Measurements from ENCODE around the gene JAG1. TPM values are rescaled to one million over a fixed set of nuclear protein-coding genes. Genes with fewer than 3 reads are reported as not detected.
A peak's percentile ranks its signal among the peaks of the same experiment; 100 is the strongest.

JAG1 gene
- total RNA-seq, 4 donors from 2014 or later, result 34.3 to 81.9 (median 45.7) TPM

DNA sequence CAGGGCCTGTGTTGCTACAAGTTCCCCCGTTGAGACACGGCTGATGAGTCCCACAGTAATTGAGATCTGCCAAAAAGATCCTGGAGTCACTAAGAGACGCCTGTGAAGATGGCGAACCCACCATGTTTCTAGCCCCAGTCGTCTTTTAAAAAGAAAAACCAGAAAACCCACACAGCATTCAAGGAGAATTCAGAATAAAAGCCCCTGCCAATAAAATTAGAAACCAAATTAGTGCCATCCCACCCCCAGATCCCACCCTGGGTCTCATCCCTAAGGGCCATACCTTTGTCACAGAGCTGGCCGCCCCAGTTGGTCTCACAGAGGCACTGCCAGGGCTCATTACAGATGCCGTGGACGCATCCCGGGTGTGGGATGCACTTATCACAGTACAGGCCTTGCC lies 21.6 kb downstream of the JAG1 start:
- Histone ChIP-seq H3K27me3 (no peaks in the 10 kb centered on the region), H3K4me1 (peaks cover 0 to 61% (median 19%) of the 10 kb centered on the region in 3 donors), H3K36me3 (peaks cover 0 to 77% of the 10 kb centered on the region in 2 donors), H3K27ac (peak overlapping the region in 3 of 4 donors; percentile 21 to 75 (median 53)), H3K9me3 (no peaks in the 10 kb centered on the region), H3K4me3 (no peak overlapping the region)
- ATAC-seq, result no peak
- TF ChIP-seq, protein P1, sequence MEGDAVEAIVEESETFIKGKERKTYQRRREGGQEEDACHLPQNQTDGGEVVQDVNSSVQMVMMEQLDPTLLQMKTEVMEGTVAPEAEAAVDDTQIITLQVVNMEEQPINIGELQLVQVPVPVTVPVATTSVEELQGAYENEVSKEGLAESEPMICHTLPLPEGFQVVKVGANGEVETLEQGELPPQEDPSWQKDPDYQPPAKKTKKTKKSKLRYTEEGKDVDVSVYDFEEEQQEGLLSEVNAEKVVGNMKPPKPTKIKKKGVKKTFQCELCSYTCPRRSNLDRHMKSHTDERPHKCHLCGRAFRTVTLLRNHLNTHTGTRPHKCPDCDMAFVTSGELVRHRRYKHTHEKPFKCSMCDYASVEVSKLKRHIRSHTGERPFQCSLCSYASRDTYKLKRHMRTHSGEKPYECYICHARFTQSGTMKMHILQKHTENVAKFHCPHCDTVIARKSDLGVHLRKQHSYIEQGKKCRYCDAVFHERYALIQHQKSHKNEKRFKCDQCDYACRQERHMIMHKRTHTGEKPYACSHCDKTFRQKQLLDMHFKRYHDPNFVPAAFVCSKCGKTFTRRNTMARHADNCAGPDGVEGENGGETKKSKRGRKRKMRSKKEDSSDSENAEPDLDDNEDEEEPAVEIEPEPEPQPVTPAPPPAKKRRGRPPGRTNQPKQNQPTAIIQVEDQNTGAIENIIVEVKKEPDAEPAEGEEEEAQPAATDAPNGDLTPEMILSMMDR (IDR thresholded peaks at IDR 0.05), result no peak
- TF ChIP-seq POLR2AphosphoS5 (IDR thresholded peaks at IDR 0.05) (no peak), POLR2A (IDR thresholded peaks at IDR 0.05) (no peak), EP300 (IDR thresholded peaks at IDR 0.05) (no peak)
- WGBS, 2 donors (ENCODE audit: low coverage in 1 of 2), result 58 to 82% methylated on average over 5 of the region's 9 CpGs

DNA sequence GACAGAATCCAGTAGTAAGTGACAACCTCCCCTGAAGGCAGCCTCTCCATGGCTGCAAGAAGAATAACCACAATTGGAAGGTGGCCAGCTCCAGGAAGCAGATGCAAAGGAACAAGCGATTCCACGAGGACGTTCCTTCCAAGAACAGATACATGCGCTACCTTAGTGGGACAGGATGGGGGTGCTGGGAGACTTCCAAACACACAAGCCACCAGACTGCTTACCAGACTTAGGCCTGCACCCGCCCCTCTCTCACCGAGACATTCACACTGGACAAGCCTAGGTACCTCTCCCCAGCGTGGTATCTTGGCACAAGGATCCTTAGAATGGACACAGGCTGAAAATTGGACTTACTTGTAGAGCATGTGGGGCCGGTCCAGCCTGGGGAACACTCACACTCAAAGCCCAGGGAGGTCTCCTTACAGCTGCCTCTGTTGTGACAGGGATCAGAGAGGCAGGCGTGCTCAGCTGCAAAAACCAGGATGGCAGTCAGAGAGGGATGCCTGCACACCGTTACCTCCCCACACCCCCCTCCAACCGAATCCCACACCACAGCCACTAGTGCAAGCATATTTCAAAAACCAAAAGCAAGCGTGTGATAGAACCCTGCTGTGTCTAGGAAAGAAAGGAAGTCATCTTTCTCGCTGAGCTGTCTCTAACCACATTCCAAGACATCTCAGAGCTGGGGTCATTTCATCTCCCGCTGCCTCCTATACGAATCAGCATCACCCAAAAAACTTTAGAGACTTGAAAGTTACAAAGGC lies 22.4 kb downstream of the JAG1 start:
- ATAC-seq, result peak; percentile 13

DNA sequence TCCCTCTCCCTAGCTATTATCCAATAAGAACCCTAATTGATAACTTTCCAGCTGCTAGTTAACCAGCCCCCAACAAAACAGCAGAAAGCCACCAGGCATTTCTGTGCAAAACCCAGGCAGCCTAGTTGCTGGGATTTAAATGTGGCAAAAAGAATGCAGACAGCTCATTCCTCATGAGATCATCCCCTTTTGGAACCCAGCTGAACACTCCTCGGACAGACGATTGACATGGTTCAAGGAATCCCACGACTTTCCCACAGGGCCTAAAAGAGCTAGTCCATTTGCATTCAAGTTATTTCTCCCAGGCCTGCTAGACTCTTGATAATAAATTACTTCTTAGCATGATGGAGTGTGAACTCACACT lies 24.0 kb downstream of the JAG1 start:
- Histone ChIP-seq H3K4me1 (peaks cover 0 to 48% (median 12%) of the 10 kb centered on the region in 3 donors), H3K27ac (peak overlapping the region in 1 of 4 donors; percentile 54), H3K27me3 (no peaks in the 10 kb centered on the region), H3K9me3 (no peaks in the 10 kb centered on the region), H3K36me3 (peaks cover 0 to 78% of the 10 kb centered on the region in 2 donors), H3K4me3 (no peak overlapping the region)
- ATAC-seq, result no peak
- TF ChIP-seq EP300 (IDR thresholded peaks at IDR 0.05), result no peak
- TF ChIP-seq, protein P1 (IDR thresholded peaks at IDR 0.05), result no peak
- TF ChIP-seq POLR2AphosphoS5 (IDR thresholded peaks at IDR 0.05), result no peak
- TF ChIP-seq POLR2A (IDR thresholded peaks at IDR 0.05), result no peak
- WGBS, 2 donors (ENCODE audit: low coverage in 1 of 2), result 52 to 71% methylated on average over 3 of the region's 3 CpGs

More for the DNA sequence above, 22.4 kb downstream of the JAG1 start:
- WGBS, 2 donors (ENCODE audit: low coverage in 1 of 2), result 63 to 67% methylated on average over 5 to 9 of the region's 15 CpGs
- peak overlapping the region in 3 of 4 donors; percentile 21 to 75 (median 53) for H3K27ac ChIP-seq
- no peaks in the 10 kb centered on the region for H3K27me3 ChIP-seq
- TF ChIP-seq, protein P1 (IDR thresholded peaks at IDR 0.05), result no peak
- no peak for TF ChIP-seq EP300 (IDR thresholded peaks at IDR 0.05)
- TF ChIP-seq POLR2AphosphoS5 (IDR thresholded peaks at IDR 0.05), result no peak
- TF ChIP-seq POLR2A (IDR thresholded peaks at IDR 0.05), result no peak
- no peak overlapping the region for H3K4me3 ChIP-seq
- peaks cover 0 to 77% of the 10 kb centered on the region in 2 donors for H3K36me3 ChIP-seq
- no peaks in the 10 kb centered on the region for H3K9me3 ChIP-seq
- H3K4me1 ChIP-seq, result peaks cover 0 to 59% (median 19%) of the 10 kb centered on the region in 3 donors

DNA sequence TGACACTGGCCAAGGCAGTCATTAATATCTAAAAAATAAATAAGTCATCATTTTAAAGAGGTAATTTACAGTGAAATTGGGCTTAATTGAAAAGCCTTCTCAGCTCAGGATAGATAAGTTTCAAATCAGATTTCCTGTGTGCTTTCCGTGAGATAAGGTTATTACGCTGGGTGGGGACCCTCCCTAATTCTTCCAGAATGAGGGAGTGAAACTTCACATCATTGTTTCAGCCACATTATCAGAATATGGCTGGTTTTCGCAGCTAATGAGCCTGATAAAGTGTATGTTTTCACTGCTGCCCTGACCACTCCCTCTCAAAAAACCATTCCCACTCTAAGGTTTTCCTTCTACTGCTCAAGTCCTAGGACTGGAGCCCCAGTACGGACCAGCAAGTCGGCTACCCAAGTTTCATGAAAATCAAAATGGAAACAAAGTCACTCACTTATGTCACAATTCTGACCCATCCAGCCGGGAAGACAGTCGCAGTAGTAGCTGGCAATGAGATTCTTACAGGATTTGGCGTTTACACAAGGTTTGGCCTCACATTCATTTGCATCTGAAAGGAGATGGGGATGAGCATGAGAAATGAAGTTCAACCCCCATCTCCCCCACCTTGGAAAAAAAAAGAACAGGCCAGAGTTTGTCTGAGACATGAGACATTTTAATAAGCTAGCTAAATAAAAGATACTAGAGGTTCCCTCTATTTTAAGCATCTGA lies 24.6 kb downstream of the JAG1 start:
- Histone ChIP-seq H3K27me3 (no peaks in the 10 kb centered on the region), H3K4me1 (peaks cover 0 to 46% (median 6%) of the 10 kb centered on the region in 3 donors), H3K27ac (peak overlapping the region in 1 of 4 donors; percentile 54), H3K9me3 (no peaks in the 10 kb centered on the region), H3K36me3 (peaks cover 0 to 80% of the 10 kb centered on the region in 2 donors), H3K4me3 (no peak overlapping the region)
- TF ChIP-seq EP300 (IDR thresholded peaks at IDR 0.05), result no peak
- TF ChIP-seq, protein P1 (IDR thresholded peaks at IDR 0.05), result no peak
- TF ChIP-seq POLR2AphosphoS5 (IDR thresholded peaks at IDR 0.05), result no peak
- TF ChIP-seq POLR2A (IDR thresholded peaks at IDR 0.05), result no peak
- 88 to 92% methylated on average over 8 of the region's 8 CpGs for WGBS, 2 donors (ENCODE audit: low coverage in 1 of 2)
- no peak for ATAC-seq
